ENCODE data around the gene BPIFB3. TPM values are rescaled to one million over a fixed set of nuclear protein-coding genes. Genes with fewer than 3 reads are reported as not detected.

BPIFB3 gene
- total and polyA plus RNA-seq, 2 of the 4 experiments (the other 2 are of a cell fraction): not detected

GRCh38 chr20:33027769-33028751 is 25.6 kb upstream of the BPIFB3 start:
- no peak overlapping the region for H3K23ac ChIP-seq (ENCODE audit: low read depth, low read length)
- no peak overlapping the region for H4K91ac ChIP-seq (ENCODE audit: insufficient read depth, low read depth, low read length)
- no peaks in the 10 kb centered on the region for H3K9me1 ChIP-seq (ENCODE audit: insufficient read depth, low read length)
- intact Hi-C loops (cut with micrococcal nuclease): no loop called here
- BruUV-seq (replicated peaks): no TSS peak
- no peaks in the 10 kb centered on the region for H4K20me1 ChIP-seq (ENCODE audit: insufficient read depth, low read length)
- H3K4me3 ChIP-seq (ENCODE audit: insufficient read depth, low read depth, low read length): no peak overlapping the region
- H2AK5ac ChIP-seq (ENCODE audit: low read depth, low read length): no peak overlapping the region
- H3K9ac ChIP-seq (ENCODE audit: low read depth, low read length): no peak overlapping the region
- no peaks in the 10 kb centered on the region for H3K36me3 ChIP-seq (ENCODE audit: control insufficient read depth, insufficient read depth, low read length)
- no peak overlapping the region for H2BK15ac ChIP-seq (ENCODE audit: low read depth, low read length)
- no peak overlapping the region for H3K14ac ChIP-seq (replicated peaks; ENCODE audit: low read depth, low read length)
- H3K27me3 ChIP-seq (ENCODE audit: control insufficient read depth, insufficient read depth, low read length): no peaks in the 10 kb centered on the region
- H3K4me2 ChIP-seq (ENCODE audit: low read depth, low read length): no peak overlapping the region
- in situ Hi-C loops (cut with MboI; ENCODE audit: low sequenced_read_pairs): no loop called here
- no peak overlapping the region for H3K4ac ChIP-seq (ENCODE audit: low read depth, low read length)
- H2BK20ac ChIP-seq (ENCODE audit: low read depth, low read length): no peak overlapping the region
- no peak overlapping the region for H2BK5ac ChIP-seq (ENCODE audit: low read depth, low read length, poor library complexity, severe bottlenecking)
- DNase-seq: no peak
- CTCF ChIA-PET: no interaction called here
- dilution Hi-C loops (cut with HindIII; ENCODE audit: low sequenced_read_pairs, unreplicated experiment): no loop called here
- H3K56ac ChIP-seq (ENCODE audit: extremely low read depth, insufficient read depth, low read length): no peak overlapping the region
- no peaks in the 10 kb centered on the region for H3K9me3 ChIP-seq (ENCODE audit: control insufficient read depth, insufficient read depth, low read length)
- no peak overlapping the region for H4K5ac ChIP-seq (ENCODE audit: low read depth, low read length)
- no peak for ATAC-seq (ENCODE audit: low read depth)
- POLR2A ChIA-PET (ENCODE audit: unreplicated experiment): no interaction called here
- no peak overlapping the region for H2AK9ac ChIP-seq (replicated peaks; ENCODE audit: low read depth, low read length, poor library complexity)
- no peak overlapping the region for H2BK120ac ChIP-seq (ENCODE audit: low read depth, low read length)
- H2AFZ ChIP-seq (replicated peaks; ENCODE audit: low read length, poor library complexity): no peak overlapping the region
- WGBS, 2 experiments (ENCODE audit: extremely low coverage in 2 of 2, insufficient read length in 1 of 2): no CpG with 5 or more reads among the region's 12 CpGs
- H3K4me1 ChIP-seq (ENCODE audit: control insufficient read depth, insufficient read depth, low read length): no peaks in the 10 kb centered on the region
- H3K79me1 ChIP-seq (ENCODE audit: low read depth in 1 of 2, low read length in 2 of 2): no peaks in the 10 kb centered on the region
- TF ChIP-seq BHLHE40 (IDR thresholded peaks at IDR 0.05; ENCODE audit: low read depth, low read length) (no peak), POLR2A (IDR thresholded peaks at IDR 0.05; ENCODE audit: low read depth, low read length) (no peak), CHD1 (IDR thresholded peaks at IDR 0.05; ENCODE audit: low read depth, low read length) (no peak), USF2 (IDR thresholded peaks at IDR 0.05; ENCODE audit: low read depth, low read length) (no peak), RCOR1 (IDR thresholded peaks at IDR 0.05; ENCODE audit: insufficient replicate concordance, low read length) (no peak), NFE2L2 (IDR thresholded peaks at IDR 0.05; ENCODE audit: low read depth, low read length) (no peak), MAFK (IDR thresholded peaks at IDR 0.05; ENCODE audit: low read depth, low read length) (no peak), ELK1 (IDR thresholded peaks at IDR 0.05; ENCODE audit: borderline replicate concordance, low read depth, low read length) (no peak), SMC3 (IDR thresholded peaks at IDR 0.05; ENCODE audit: low read depth, low read length) (no peak), RFX5 (IDR thresholded peaks at IDR 0.05; ENCODE audit: low read depth, low read length) (no peak)
- no peak overlapping the region for H3K27ac ChIP-seq (ENCODE audit: insufficient read depth, low read length)
- H3K18ac ChIP-seq (ENCODE audit: low read depth, low read length): no peak overlapping the region
- no peak overlapping the region for H4K8ac ChIP-seq (ENCODE audit: low read depth in 2 of 2, low read length in 2 of 2)

All from IMR-90 (cell line).